AG09309 (cell line): Measurements from ENCODE around the gene NRP1.

Experiments
- DNase-seq: peaks from one replicate; pipeline ENCODE4 v3.0.0-alpha.2; 2010; ENCODE audit warnings: low read depth
- H3K4me3 ChIP-seq: 2 replicates; pipeline ENCODE4 v1.5.1; 2011; ENCODE audit warnings: mild to moderate bottlenecking, low read depth, low read length, moderate library complexity; ENCODE audit not compliant: control insufficient read depth
- TF ChIP-seq, protein P1 (sequence below): IDR thresholded peaks from 2 replicates; pipeline ENCODE4 v1.5.1; 2011; ENCODE audit warnings: mild to moderate bottlenecking, low read depth, low read length, inconsistent platforms; ENCODE audit not compliant: insufficient read depth, control insufficient read depth; ENCODE audit errors: missing control alignments

NRP1 gene

GRCh38 chr10:33153968-33154327 lies 180.5 kb downstream of the NRP1 start:
- TF ChIP-seq, protein P1, sequence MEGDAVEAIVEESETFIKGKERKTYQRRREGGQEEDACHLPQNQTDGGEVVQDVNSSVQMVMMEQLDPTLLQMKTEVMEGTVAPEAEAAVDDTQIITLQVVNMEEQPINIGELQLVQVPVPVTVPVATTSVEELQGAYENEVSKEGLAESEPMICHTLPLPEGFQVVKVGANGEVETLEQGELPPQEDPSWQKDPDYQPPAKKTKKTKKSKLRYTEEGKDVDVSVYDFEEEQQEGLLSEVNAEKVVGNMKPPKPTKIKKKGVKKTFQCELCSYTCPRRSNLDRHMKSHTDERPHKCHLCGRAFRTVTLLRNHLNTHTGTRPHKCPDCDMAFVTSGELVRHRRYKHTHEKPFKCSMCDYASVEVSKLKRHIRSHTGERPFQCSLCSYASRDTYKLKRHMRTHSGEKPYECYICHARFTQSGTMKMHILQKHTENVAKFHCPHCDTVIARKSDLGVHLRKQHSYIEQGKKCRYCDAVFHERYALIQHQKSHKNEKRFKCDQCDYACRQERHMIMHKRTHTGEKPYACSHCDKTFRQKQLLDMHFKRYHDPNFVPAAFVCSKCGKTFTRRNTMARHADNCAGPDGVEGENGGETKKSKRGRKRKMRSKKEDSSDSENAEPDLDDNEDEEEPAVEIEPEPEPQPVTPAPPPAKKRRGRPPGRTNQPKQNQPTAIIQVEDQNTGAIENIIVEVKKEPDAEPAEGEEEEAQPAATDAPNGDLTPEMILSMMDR, result no peak
- DNase-seq, result no peak
- H3K4me3 ChIP-seq, result no peak overlapping the region

- no peak for DNase-seq
- TF ChIP-seq, protein P1, result no peak
- H3K4me3 ChIP-seq, result no peak overlapping the region
Observed at GRCh38 chr10:33153251-33153967, 181.1 kb downstream of the NRP1 start.

- H3K4me3 ChIP-seq, result no peak overlapping the region
- TF ChIP-seq, protein P1, result no peak
- DNase-seq, result no peak
Observed at GRCh38 chr10:33152750-33153149, 181.7 kb downstream of the NRP1 start.

- TF ChIP-seq, protein P1, result no peak
- DNase-seq, result no peak
- no peak overlapping the region for H3K4me3 ChIP-seq
Observed at GRCh38 chr10:33152146-33152545, 182.3 kb downstream of the NRP1 start.

- TF ChIP-seq, protein P1, result no peak
- DNase-seq, result no peak
Observed at GRCh38 chr10:33151344-33151864, 183.1 kb downstream of the NRP1 start.

GRCh38 chr10:33150889-33151288 lies 183.6 kb downstream of the NRP1 start:
- no peak overlapping the region for H3K4me3 ChIP-seq
- TF ChIP-seq, protein P1, result no peak
- no peak for DNase-seq

More at GRCh38 chr10:33151344-33151864, 183.1 kb downstream of the NRP1 start:
- H3K4me3 ChIP-seq, result no peak overlapping the region

DNA sequence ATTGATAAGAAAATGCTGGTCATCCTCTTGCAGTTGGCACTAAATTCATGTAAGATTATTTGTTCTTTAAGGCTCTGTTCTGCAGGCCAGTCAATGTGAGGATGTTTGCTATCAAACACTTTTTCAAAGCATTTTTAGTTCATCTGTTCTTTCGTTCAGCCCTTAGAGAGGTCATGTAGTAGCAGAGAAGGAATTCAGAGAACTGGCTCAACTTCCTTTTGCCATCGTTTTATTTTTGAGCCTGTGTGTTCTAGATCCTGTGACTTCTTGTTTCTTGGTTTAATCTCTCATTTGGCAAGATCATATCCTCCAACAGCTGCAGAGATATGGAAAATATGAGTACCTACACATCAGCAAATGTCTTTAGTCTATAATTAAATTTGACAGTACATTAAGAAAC lies 184.3 kb downstream of the NRP1 start:
- no peak for DNase-seq
- TF ChIP-seq, protein P1, result no peak
- no peak overlapping the region for H3K4me3 ChIP-seq
